ENCODE results near the gene ING5.

ING5 gene

GRCh38 chr2:241776336-241777169, 74.7 kb downstream of the ING5 start, which contains the start of gene GAL3ST2:
Gene GAL3ST2, plus strand, starts transcription at chr2:241776822. Its CDS starts 134 bp downstream, at chr2:241776956.
- DNase-seq (ENCODE audit: low read depth), result no peak

DNA sequence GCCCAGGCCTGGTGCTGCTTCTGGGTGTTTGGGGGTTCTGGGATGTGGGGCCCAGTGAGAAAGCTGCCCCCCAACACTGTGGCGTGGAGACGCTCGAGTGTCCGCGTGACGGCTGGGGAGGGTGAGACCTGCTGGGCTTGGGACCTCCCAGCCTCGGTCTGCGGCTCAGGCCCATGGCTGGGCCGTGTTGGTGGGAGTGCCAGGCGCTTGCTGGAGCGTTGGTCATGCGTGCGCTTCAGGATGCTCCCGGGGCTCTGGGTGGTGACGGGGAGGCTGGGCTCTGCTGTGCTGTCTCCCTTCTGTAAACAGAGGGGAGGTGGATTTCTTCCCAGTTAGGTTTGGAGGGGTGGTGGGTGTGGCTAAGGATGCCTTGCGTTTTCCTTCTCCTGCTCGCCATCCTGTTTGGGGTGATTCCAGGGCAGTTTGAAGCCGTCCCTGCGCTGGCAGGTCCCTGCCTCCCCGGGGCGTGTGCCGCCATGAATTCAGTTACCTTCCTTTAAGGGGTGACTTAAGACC, 75.4 kb downstream of the ING5 start:
- DNase-seq (ENCODE audit: low read depth), result no peak

DNA sequence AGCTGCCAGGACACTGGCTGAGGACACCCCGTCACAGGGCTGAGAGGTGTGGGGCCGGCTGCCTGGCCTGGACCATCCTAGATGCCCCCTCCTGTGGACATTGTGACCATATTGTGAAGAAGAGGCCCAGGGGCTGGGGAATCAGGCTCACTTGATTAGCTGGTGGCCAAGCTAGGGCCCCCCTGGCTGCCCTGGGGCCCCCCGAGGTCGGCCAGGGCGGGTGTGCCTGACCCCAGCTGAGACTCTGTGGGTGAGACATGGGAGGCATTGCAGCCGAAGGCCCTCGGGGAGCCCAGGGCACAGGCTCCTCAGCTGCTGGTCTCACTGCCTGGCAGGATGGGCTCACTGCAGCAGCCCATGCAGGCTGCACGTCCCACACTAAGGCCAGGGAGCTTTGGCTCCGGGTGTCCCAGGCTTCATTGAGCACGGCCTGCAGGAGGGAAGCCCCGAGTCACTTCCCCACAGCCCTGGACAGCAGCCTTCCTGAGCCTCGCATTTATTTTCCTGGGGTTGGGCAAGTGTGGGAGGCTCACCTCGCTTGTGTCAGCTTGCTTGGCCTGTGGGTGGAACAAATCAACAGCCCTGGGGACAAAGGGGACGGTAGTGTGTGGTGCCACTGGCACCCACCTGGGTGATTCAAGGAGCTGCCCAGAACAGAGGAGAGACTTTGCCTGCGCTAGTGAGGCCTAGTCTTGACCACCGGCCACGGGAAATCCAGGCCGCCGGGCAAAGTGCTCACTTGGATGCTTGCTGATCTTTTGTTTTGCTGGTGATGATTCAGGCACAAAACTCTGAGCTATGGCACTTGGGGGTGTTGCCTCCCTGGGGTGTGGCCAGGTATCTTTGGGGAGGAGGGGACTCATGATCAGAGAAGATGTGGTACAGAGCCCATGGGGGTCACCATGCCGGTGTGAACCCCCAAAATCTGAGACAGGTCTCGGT, 76.1 kb downstream of the ING5 start:
- no peak for DNase-seq (ENCODE audit: low read depth)

All from GM04504 (cell line).